HG02763 (cell line): ENCODE measurements around the gene PGBD5.

Experiments
- ATAC-seq: cut with Tn5 transposase; IDR thresholded peaks from one replicate; pipeline ENCODE4 v1.9.1; 2021; ENCODE audit warnings: mild to moderate bottlenecking, moderate library complexity; ENCODE audit not compliant: unreplicated experiment

PGBD5 gene

GRCh38 chr1:230328342-230329015, 97.7 kb downstream of the PGBD5 start:
- no peak for ATAC-seq

- ATAC-seq, result peak; percentile 51
Measured at GRCh38 chr1:230327892-230328284, 98.2 kb downstream of the PGBD5 start.

GRCh38 chr1:230326971-230327891, 98.9 kb downstream of the PGBD5 start:
- ATAC-seq, result no peak

DNA sequence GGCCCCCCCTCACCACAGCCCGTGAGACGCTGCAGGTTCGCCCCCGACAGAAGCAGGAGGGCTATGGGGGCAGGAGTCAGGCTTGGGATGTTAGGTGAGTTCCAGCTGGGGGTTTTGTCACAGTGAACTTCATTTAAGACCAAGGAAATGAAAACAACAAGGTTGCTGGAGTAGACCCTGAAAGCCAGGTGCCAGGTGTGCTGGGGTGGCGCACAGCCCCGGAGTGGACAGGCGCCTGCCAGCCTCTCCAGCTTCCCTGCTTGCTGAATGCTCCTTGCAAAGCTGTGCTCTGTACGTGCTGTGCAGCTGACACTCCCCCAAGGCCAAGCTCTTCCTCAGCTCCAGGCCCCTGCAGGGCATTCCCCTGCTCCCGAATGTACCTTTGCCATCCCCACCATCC, 102.4 kb downstream of the PGBD5 start:
- ATAC-seq, result no peak

- ATAC-seq, result no peak
Measured at GRCh38 chr1:230322967-230323547, 103.1 kb downstream of the PGBD5 start.

- no peak for ATAC-seq
Measured at GRCh38 chr1:230322421-230322756, 103.7 kb downstream of the PGBD5 start.

DNA sequence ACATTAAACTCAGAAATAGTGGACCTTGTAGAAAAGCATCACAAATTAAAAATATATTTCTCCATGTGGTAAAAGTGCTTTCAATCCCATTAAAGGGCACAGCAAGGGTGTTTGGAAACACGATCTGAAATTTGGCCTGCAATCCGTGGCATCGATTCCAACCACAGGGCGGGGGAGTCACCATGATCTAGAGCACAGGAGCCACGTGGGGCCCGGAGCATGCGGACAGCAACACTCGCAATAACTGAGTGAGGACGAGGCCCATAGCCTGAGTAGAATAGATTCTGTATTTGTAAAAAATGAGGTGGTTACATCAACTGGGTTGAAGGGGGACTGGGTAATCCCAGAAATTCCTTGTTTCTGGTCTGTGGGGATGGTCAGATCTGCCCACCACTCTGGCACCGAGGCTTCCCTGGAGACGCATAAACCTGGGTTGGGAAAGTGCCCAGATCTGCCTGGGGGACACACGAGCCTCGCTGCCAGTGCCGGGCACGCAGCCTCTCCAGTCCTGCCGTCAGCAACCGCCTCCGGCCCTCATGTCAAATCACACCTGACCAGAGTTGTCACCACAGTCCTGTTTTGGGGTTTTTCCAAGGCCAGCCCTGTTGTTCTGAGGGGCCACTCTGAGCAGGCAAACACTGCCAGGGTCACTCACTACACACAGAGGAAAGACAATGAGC, 104.3 kb downstream of the PGBD5 start:
- ATAC-seq, result no peak

DNA sequence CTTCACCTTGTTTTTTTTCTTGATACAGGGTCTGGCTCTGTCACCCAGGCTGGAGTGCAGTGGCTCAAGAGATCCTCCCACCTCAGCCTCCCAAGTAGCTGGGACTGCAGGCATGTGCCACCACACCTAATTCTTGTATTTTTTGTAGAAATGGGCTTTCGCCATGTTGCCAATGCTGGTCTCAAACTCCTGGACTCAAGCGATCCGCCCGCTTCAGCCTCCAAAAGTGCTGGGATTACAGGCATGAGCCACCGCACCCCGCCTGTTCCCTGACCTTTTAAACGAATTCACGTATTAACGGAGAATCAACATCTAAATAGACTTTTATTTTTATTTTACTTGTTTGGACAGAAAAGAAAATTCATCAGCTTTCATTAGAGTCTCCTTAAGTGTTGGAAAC, 104.8 kb downstream of the PGBD5 start:
- ATAC-seq, result no peak

DNA sequence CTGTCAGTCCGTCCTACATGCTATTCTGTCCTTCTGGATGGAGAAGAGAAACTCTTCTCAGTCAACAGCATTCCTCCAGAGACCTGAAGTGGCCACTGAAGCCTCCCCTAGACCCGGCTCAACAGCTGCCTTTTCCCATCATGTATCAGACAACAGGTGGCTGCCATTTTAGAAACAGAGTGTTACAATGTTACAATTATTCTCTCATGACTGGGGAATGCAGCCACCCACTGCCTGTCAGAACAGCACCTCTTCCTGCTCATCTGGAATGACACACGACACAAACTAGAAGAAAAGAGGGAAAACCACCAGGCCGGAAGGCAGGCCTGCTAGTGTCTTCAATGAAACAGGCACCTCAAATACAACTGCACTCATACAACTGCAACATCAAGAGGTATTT, 105.3 kb downstream of the PGBD5 start:
- ATAC-seq, result no peak

DNA sequence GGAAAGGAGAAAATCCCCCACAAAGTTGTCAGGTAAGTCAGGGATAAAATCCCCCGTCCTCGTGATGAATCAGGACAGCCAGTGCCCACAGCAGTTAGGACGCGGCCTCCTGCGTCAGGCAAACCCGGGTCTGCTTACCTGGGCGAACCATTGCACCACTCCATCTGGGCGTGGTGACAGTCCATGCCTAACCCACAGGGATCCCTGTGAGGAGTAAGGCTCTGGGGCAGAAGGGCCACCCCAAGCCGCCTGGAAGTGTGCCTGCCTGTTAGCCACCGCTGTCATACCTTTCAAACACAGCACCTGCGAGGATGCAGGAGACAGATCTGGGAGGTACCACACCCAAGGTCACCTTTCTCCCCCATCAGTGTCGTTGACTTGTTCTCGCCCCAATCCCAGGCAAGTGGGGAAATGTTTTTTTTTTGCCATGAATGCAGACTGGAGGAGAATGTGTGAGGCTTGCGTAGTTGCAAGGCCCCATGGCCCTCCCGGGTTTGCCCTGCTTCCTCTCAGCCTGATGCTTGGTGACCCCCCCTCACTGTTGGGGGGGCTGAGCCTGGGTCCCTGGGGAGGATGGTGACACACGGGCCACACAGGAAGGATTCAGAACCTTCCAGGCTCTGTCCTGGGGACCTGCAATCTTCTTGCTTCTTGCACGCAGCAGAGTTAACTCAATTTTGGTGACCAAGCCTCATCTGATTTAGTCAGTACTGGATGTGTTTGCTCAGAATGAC, 107.0 kb downstream of the PGBD5 start:
- no peak for ATAC-seq

- ATAC-seq, result no peak
Measured at GRCh38 chr1:230317823-230318819, 108.0 kb downstream of the PGBD5 start.

DNA sequence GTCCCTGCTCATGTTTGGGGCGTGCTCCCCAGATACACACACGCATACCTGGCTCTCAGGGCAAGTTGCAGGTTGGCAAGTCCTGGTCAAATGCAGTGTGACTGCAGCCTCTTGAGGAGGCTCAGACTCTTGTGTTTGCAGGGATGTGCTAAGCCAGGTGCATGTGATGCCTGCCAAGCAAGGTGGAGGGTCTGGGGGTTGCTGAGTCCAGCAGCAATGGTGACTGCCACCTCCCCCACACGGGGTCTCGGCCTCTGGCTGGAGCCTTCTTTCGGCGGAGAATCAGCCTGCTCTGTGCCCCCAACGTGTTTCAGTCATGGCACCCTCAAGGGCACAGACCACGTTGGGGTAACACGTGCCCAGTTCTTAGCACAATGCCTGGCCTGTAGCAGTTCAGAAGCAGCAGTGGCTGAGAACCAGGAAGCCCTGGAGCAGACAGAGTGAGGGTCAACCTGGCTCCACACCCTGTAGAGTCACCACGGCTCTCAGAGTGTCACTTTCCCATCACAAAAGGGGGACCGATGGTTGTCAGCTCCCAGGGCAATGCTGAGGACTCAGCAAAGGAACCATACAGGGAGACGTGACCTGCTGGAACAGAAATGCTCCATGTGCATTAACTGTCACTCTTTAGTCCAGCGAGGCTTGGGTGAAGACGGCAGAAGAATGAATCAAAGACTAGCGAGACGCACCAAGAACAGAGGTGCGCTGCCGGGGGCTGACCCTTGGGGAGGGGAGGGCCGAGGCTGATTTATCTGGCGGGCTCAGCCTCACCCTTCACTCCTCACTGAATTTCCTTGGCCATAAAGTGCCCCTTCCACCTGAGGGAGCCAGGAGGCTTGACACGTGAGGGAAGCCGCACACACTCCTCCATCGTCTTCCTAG, 109.0 kb downstream of the PGBD5 start:
- no peak for ATAC-seq

GRCh38 chr1:230315099-230315498, 111.0 kb downstream of the PGBD5 start:
- no peak for ATAC-seq

DNA sequence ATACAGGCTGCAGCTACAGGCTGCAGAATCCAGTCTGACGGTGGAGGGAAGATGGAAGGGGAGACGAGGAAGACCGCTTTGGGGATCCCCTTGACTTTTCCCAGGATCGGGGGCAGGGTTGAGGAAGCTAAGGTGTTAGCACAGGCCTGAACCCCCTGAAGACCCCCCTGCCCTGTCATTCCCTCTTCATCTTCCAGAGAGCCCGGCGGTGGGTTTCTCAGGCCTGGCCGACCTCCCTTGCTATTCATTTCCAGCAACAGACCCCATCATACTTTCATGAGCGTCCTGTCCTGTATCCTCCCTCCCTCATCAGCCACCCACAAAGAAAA, 112.0 kb downstream of the PGBD5 start:
- ATAC-seq, result no peak

GRCh38 chr1:230313453-230314141, 112.5 kb downstream of the PGBD5 start:
- ATAC-seq, result no peak

- no peak for ATAC-seq
Measured at GRCh38 chr1:230312676-230313075, 113.5 kb downstream of the PGBD5 start.

DNA sequence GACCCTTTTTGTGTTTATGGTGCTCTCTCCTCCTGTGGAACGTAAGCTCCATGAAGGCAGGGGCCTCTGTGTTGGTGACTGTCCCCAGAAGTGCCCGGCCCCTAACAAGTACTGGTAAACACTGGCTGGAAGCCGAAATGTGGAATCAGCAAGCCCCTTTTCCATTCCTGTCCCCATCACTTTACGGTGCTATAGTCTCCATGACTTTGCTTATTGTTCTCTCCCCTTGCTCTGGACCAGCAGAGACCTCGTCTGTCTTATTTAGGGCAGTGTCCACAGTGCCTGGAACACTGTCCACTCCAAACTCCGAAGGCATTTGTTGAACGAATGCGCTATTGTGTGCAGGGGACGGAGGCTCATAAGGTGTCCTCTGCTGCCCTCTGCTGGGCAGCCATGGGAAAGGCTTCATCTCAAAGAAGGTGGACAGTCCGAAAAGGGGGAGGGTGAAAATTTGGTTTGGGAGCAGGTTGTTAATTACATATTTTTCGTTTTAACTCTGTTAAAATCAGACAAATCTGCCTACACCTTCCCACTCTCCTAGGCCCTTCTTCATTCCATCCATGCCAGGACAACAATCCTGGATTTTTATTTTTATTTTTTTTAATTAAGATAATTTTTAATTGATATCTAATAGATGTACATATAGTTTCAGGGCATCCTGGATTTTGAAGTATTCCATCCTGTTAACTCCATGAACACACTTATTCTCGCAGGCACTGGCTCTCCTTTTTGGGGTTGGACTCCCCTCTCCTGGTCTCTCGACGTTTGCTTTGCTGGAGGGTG, 115.6 kb downstream of the PGBD5 start:
- ATAC-seq, result peak; percentile 68
